NCI-H2196 (cell line): Measurements from ENCODE around the gene KDR.

Experiments
- DNase-seq: peaks from one replicate; lab custom pipeline; 2025; ENCODE audit not compliant: unreplicated experiment; lab: John Stamatoyannopoulos, UW

The KDR gene

DNA sequence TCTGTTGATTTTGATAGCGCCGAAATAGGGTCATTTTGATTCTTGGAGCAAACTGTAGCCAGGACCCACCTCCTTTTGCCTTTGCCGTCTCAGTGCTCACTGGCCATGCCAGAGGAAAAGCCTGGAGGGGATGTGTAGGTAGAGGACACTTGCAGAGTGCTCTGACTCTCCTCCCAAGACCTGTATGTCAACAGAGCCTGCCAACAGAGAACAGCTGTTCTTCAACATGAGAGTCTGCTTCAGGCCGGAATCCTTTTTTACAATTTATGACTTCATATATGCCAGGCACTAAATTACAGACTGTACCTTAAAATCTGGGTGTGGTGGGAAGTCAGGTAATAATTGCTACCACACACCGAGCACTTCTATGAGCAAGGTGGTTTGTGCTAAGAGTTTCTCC, 94.2 kb downstream of the KDR start:
- no peak for DNase-seq

DNA sequence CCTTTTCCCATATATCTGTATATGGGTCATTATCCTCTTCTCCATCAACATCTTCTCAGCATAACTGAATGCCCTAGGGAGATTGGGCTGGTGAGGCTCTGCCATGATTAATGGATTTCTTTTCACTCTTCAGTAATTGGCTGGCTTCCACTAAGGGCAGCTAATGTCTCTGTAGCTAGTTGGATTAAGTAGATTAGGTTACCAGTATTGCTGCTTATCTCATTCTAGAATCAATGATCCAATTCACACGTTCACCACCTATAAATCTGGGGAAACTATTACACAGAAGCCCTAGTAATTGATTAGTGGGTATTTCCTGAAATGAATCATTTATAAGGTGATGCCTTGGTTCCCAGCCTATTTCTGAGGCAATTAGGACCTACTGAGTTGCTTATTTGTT, 94.8 kb downstream of the KDR start:
- no peak for DNase-seq

DNA sequence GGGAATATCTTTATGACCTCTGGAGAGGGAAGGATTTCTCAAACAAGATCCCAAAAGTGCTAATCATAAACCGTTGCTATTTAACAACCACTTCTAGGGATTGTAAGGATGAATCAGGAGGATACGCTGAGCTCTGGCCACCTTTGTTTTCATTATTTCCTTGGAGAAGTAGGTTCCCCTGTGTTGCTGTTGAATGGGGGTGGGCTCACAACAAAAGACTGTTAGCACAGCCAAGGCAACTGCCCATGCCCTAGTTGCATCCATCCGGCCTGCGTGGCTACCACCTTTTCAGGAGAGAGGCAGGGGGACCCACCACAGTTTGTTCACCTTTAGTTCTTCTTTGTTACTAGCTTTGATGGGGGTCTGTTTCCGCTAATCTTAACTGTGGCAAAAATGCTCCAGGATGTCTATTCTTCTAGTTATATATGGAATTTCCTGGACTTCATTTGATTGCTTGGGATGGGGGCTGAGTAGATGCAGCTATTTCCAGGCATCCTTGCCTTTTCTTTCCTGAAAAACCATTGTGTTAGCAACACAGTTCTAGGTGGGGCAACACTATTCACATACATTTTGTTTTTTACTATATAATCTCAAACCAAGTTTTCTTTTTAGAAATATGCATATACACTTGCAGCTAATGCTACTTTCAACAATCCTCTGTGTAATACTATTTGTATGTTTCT, 95.4 kb downstream of the KDR start:
- DNase-seq = no peak

DNA sequence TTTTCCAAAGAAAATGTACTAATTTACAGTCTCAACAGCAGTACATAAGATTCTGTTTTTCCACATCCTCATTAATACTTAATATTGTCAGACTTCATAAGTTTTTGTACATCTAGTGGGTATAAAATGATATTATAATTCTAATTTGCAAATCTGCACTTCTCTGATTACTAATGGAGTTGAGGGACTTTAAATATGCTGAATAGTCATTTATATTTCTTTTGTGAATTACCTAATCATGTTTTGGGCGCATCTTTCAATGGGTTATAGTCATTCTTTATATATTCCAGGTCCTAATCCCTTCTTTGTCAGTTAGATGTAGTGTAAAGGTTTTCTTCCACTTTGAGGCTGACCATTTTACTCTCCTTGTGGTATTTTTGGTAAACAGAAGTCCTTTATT, 96.1 kb downstream of the KDR start:
- DNase-seq = no peak
